ENCODE measurements around the gene ADIG.
A peak's percentile ranks its signal among the peaks of the same experiment; 100 is the strongest.

The ADIG gene

GRCh38 chr20:38599410-38599882, 18.4 kb downstream of the ADIG start:
- no peak overlapping the region for H3K4me2 ChIP-seq (ENCODE audit: low read length)
- no peak for TF ChIP-seq CTCF (IDR thresholded peaks at IDR 0.05)
- peaks cover 2% of the 10 kb centered on the region for H3K4me1 ChIP-seq
- no peak overlapping the region for H3K9ac ChIP-seq
- no peaks in the 10 kb centered on the region for H3K9me3 ChIP-seq (ENCODE audit: control insufficient read depth, low read length)
- no peaks in the 10 kb centered on the region for H3K27me3 ChIP-seq (ENCODE audit: control insufficient read depth, insufficient read depth, low read length)
- H3K36me3 ChIP-seq (ENCODE audit: control insufficient read depth, insufficient read depth, low read length), result no peaks in the 10 kb centered on the region
- no peak overlapping the region for H3K27ac ChIP-seq
- no peak overlapping the region for H2AFZ ChIP-seq
- H3K79me2 ChIP-seq, result no peaks in the 10 kb centered on the region
- H3K4me3 ChIP-seq (ENCODE audit: low read depth, low read length), result no peak overlapping the region

GRCh38 chr20:38600057-38600456, 19.1 kb downstream of the ADIG start:
- no peak overlapping the region for H3K4me3 ChIP-seq (ENCODE audit: low read depth, low read length)
- TF ChIP-seq CTCF (IDR thresholded peaks at IDR 0.05), result no peak
- H3K79me2 ChIP-seq, result no peaks in the 10 kb centered on the region
- no peaks in the 10 kb centered on the region for H3K36me3 ChIP-seq (ENCODE audit: control insufficient read depth, insufficient read depth, low read length)
- H3K9ac ChIP-seq, result no peak overlapping the region
- no peaks in the 10 kb centered on the region for H3K9me3 ChIP-seq (ENCODE audit: control insufficient read depth, low read length)
- H3K27ac ChIP-seq, result no peak overlapping the region
- H3K4me1 ChIP-seq, result peaks cover 2% of the 10 kb centered on the region
- no peak overlapping the region for H2AFZ ChIP-seq
- H3K4me2 ChIP-seq (ENCODE audit: low read length), result no peak overlapping the region
- H3K27me3 ChIP-seq (ENCODE audit: control insufficient read depth, insufficient read depth, low read length), result no peaks in the 10 kb centered on the region

- Histone ChIP-seq H3K27me3 (ENCODE audit: control insufficient read depth, insufficient read depth, low read length) (no peaks in the 10 kb centered on the region), H3K4me1 (peaks cover 2% of the 10 kb centered on the region), H2AFZ (peak within 1 kb of the TSS; percentile 60), H3K9ac (no peak within 1 kb of the TSS), H3K36me3 (ENCODE audit: control insufficient read depth, insufficient read depth, low read length) (no peaks in the 10 kb centered on the region), H3K79me2 (no peaks in the 10 kb centered on the region), H3K4me2 (ENCODE audit: low read length) (no peak within 1 kb of the TSS), H3K4me3 (ENCODE audit: low read depth, low read length) (no peak within 1 kb of the TSS), H3K27ac (no peak within 1 kb of the TSS), H3K9me3 (ENCODE audit: control insufficient read depth, low read length) (no peaks in the 10 kb centered on the region)
- TF ChIP-seq CTCF (IDR thresholded peaks at IDR 0.05), result no peak
Observed at GRCh38 chr20:38601216-38602184, 20.5 kb downstream of the ADIG start, which contains the start of gene ARHGAP40. Gene ARHGAP40 (plus strand): TSS chr20:38601809.

- Histone ChIP-seq H3K4me3 (ENCODE audit: low read depth, low read length) (no peak overlapping the region), H3K79me2 (no peaks in the 10 kb centered on the region), H3K9me3 (ENCODE audit: control insufficient read depth, low read length) (no peaks in the 10 kb centered on the region), H3K4me1 (peaks cover 2% of the 10 kb centered on the region), H3K4me2 (ENCODE audit: low read length) (no peak overlapping the region), H3K9ac (no peak overlapping the region), H3K27me3 (ENCODE audit: control insufficient read depth, insufficient read depth, low read length) (no peaks in the 10 kb centered on the region), H2AFZ (no peak overlapping the region), H3K27ac (no peak overlapping the region), H3K36me3 (ENCODE audit: control insufficient read depth, insufficient read depth, low read length) (no peaks in the 10 kb centered on the region)
- no peak for TF ChIP-seq CTCF (IDR thresholded peaks at IDR 0.05)
Observed at GRCh38 chr20:38602185-38602581, 21.2 kb downstream of the ADIG start.

Measured in parathyroid adenoma (tissue), 2 donors.